ENCODE measurements around the gene ST6GALNAC3. TPM values are rescaled to one million over a fixed set of nuclear protein-coding genes. Genes with fewer than 3 reads are reported as not detected.
"Not testable (repeated sequence)": the region's sequence is repeated elsewhere in the genome, so short reads cannot be mapped to it uniquely, and the experiment has no call there.

ST6GALNAC3 gene
- total RNA-seq, 1 donor from 2014 or later, result 3.6 TPM

GRCh38 chr1:76198452-76198851, 123.9 kb downstream of the ST6GALNAC3 start:
- DNase-seq, result no peak

- DNase-seq, result no peak
Measured at GRCh38 chr1:76202670-76203069, 128.1 kb downstream of the ST6GALNAC3 start.

- no peak for DNase-seq
Measured at GRCh38 chr1:76203127-76203526, 128.6 kb downstream of the ST6GALNAC3 start.

DNA sequence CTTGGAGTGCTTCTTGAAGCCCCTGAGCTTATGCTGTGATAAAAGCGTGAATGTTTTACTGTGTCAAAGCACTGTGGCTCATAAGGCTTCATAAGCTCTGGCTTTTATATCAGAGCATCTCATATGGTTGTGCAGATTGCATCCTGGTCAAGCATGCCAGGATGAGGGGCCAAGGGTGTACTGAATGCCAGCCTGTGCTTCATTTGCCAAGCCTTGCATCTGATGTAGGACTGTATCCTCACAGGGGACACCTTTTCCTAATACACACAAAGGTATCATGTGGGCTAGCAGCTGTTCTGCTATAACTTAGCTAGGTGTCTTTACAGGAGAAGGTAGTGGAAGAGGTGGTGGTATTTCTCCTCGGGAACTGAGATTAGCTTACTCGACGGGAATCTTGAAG, 134.7 kb downstream of the ST6GALNAC3 start:
- no peak for DNase-seq

DNA sequence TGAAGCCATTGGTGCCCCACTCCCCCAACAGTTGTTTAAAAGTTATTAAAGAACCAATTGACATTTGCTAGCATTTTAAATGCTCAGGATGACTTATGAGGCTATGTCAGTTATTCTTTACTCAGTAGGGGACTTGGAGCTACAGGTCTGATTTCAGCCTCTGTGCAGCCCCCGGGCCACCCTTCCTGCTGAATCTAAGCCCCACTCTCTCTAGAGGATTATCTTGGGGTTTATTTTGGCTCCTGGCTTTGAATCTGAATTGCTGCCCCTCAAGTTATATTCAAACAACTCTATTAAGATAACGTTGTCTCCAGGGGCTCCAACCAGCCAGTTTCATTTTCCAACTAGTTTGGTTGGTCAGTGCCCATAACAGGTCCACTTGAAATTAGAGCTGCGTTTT, 135.1 kb downstream of the ST6GALNAC3 start:
- no peak for DNase-seq

GRCh38 chr1:76210160-76210559, 135.6 kb downstream of the ST6GALNAC3 start:
- DNase-seq, result no peak

DNA sequence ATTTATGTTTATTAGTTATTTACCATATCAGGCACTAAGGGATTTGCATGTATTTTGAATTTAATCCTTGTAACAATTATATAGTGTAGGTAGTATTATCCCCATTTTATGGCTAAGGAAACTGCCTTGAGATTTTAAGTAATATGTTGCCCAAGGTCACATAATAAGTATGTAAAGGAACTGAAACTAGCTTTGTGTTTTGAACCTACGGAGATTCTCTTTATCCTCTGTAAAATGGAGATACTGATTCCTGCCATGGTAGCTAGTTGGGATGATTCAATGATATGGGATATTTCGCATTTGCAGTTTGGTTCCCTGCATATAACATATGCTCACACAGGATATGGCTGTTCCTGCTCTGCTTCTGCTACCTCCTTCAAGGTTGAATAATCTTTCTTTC, 144.3 kb downstream of the ST6GALNAC3 start:
- no peak for DNase-seq

GRCh38 chr1:76219366-76219818, 144.8 kb downstream of the ST6GALNAC3 start:
- no peak for DNase-seq

DNA sequence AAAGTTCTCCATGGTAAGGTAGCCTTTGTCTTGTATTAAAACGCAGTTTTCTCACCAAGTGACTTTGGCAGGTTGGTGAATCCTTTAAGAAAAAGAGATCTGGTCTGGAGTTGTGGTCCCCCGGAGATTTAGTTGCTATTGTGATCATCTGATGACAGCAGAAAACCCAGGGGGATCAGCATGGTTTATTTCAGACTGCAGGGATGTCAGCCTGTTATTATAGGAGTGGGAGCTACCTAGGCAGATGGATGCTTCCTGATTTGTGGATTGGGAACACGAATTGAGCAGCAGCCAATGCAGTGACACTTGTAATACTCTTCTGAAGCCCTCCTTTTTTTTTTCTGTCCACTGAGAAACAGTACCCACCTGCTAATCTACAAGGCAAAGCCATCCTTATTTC, 150.2 kb downstream of the ST6GALNAC3 start:
- no peak for DNase-seq

DNA sequence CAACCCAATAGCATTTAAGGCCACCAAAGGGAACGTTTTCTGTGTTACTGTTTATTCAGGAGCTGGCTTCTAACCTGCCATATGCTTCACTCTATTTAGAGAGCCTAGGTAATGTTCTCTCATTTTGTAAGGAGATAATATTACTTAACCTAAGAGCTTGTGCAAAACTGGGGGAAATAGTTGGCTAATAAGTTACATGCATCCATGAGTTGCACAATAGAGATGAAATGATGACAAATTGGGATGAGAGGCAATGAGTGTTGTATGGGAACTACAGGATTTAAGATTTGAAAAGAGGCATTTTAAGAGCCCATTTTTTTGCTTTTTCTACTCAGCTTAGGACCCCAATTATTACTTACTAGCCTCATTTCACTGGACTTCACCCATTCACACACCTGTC, 151.0 kb downstream of the ST6GALNAC3 start:
- DNase-seq, result no peak

DNA sequence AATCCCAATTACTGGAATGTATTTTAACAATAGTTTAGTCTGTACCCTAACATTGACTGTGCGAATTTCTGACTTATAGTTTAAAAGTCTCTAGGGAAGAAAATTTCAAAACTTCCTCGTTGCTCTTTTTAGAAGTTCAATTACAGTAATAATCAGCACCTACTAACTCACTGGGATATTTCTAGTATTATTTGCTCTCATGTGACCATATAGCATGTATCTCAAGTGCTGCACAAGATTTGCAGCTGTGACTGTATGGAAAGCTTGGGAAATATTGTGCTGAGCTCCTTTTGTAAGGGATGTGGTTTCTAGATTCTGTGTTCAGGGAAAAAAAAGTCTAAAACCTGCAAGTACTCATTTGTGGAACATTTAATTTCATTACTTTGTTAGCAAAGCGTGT, 153.1 kb downstream of the ST6GALNAC3 start:
- no peak for DNase-seq

- DNase-seq, result no peak
Measured at GRCh38 chr1:76229279-76230005, 154.9 kb downstream of the ST6GALNAC3 start.

- no peak for DNase-seq
Measured at GRCh38 chr1:76230842-76231281, 156.3 kb downstream of the ST6GALNAC3 start.

DNA sequence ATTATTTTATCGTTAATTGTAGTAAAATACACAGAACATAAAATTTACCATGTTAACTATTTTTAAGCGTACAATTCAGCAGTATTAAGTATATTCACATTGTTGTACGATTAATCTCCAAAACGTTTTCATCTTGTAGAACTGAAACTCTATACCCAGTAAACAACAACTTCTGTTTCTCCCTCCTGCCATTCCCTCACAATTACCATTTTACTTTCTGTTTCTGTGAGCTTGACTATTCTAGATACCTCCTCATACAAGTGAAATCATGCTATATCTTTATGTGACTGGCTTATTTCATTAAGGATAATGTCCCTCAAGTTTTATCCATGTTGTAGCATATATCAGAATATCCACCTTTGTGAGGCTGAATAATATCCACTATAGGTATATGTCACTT, 156.8 kb downstream of the ST6GALNAC3 start:
- no peak for DNase-seq

- no peak for DNase-seq
Measured at GRCh38 chr1:76232666-76233065, 158.1 kb downstream of the ST6GALNAC3 start.

DNA sequence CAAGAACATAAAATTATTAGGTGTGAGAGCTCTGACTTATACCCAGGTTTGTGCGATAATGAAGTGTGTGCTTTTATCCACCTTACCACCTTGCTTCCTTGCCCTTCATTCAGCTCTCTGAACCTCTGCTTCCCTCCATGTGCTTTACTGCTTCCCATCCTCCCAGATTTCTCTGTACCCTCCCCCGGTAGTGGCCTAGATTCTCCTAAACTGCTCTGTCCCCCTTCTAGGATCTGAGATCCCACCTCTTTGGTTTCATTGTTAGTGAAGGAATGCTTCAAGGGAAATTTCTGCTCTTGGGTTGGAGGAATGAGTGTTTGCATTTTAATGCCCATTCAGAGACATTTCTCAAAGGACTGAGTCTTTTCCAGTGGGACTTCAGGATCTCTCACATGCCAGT, 159.5 kb downstream of the ST6GALNAC3 start:
- no peak for DNase-seq

- no peak for DNase-seq
Measured at GRCh38 chr1:76237211-76237610, 162.7 kb downstream of the ST6GALNAC3 start.

- DNase-seq, result no peak
Measured at GRCh38 chr1:76238094-76238628, 163.6 kb downstream of the ST6GALNAC3 start.

GRCh38 chr1:76239470-76239918, 164.9 kb downstream of the ST6GALNAC3 start:
- DNase-seq, result no peak

GRCh38 chr1:76240316-76240715, 165.8 kb downstream of the ST6GALNAC3 start:
- no peak for DNase-seq

DNA sequence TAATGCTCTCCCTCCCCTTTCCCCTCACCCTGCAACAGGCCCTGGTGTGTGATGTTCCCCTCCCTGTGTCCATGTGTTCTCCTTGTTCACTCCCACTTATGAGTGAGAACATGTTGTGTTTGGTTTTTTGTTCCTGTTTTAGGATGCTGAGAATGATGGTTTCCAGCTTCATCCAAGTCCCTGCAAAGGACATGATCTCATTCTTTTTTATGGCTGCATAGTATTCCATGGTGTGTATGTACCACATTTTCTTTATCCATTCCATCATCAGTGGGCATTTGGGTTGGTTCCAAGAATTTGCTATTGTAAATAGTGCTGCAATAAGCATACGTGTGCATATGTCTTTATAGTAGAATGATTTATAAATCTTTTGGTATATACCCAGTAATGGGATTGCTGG, 168.0 kb downstream of the ST6GALNAC3 start:
- not testable (repeated sequence) for DNase-seq

DNA sequence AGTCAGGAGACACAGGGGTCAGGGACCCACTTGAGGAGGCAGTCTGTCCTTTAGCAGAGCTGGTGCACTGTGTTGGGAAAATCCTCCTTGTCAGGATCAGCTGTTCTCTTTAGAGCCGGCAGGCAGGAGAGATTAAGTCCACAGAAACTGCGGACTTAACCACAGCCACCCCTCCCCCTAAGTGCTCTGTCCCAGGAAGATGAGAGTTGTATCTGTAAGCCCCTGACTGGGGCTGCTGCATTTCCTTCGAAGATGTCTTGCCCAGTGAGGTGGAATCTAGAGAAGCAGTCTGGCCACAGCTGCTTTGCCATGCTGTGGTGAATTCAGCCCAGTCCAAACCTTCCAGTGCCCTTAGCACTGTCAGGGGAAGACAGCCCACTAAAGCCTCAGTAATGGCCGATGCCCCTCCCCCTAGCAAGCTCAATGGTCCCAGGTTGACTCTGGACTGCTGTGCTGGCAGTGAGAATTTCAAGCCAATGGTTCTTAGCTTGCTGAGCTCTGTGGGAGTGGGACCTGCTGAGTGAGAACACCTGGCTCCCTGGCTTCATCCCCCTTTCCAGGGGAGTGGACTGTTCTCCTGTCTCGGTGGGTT, 172.8 kb downstream of the ST6GALNAC3 start:
- DNase-seq, result no peak

- DNase-seq, result no peak
Measured at GRCh38 chr1:76250271-76250670, 175.7 kb downstream of the ST6GALNAC3 start.

DNA sequence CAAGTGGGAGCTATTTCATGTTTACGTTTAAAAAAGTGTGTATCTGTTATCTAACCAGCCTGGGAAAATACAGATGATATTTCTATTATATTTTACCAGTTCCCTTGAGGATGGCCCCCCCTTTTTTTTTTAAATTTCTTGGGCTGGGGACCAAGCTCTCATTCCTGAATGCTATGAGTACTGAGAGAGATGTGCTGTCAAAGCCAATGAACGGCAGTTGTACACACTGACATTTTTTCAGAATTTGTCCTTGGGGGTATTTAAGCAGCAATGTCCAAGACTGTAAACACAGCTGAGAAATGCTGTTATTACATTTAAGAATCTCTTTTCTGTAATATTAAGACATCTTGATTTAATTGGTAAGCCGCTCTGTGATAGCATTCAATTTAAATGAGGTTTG, 177.9 kb downstream of the ST6GALNAC3 start:
- no peak for DNase-seq
